Astrocyte (in vitro differentiated cells and primary cell): ENCODE results near the gene SPAG9. TPM values are rescaled to one million over a fixed set of nuclear protein-coding genes. Genes with fewer than 3 reads are reported as not detected.

ENCODE experiments used
- DNase-seq: peaks from one replicate; pipeline ENCODE4 v3.0.0-alpha.2; 2010; ENCODE audit warnings: low read depth
- FAIRE-seq: peaks from 2 replicates; lab custom pipeline; 2011; peaks lifted over from hg19 to GRCh38; lab: Jason Lieb, UNC
- H2AFZ ChIP-seq: 2 replicates; pipeline ENCODE4 v1.6.0; 2012; ENCODE audit warnings: low read depth, low read length, inconsistent platforms
- H3K27ac ChIP-seq: 2 replicates; pipeline ENCODE4 v1.5.1; 2011; ENCODE audit warnings: low read depth, low read length, inconsistent platforms
- H3K27me3 ChIP-seq: 2 replicates; pipeline ENCODE4 v1.6.0; 2011; ENCODE audit warnings: low read length, inconsistent platforms; ENCODE audit not compliant: insufficient read depth
- H3K36me3 ChIP-seq: 2 replicates; pipeline ENCODE4 v1.5.1; 2011; ENCODE audit warnings: low read length, inconsistent platforms; ENCODE audit not compliant: insufficient read depth
- H3K4me1 ChIP-seq: 2 replicates; pipeline ENCODE4 v1.5.1; 2011; ENCODE audit warnings: low read length, inconsistent platforms; ENCODE audit not compliant: insufficient read depth
- H3K4me2 ChIP-seq: 2 replicates; pipeline ENCODE4 v1.6.0; 2012; ENCODE audit warnings: low read length, inconsistent platforms
- H3K4me3 ChIP-seq: 2 replicates; pipeline ENCODE4 v1.5.1; 2011; ENCODE audit warnings: low read depth, mild to moderate bottlenecking, low read length, inconsistent platforms; ENCODE audit not compliant: insufficient read depth
- H3K79me2 ChIP-seq: 2 replicates; pipeline ENCODE4 v1.6.0; 2012; ENCODE audit warnings: mild to moderate bottlenecking, low read length, inconsistent platforms; ENCODE audit not compliant: insufficient read depth
- H3K9ac ChIP-seq: 2 replicates; pipeline ENCODE4 v1.6.0; 2012; ENCODE audit warnings: mild to moderate bottlenecking, low read length, inconsistent platforms
- H3K9me3 ChIP-seq: 2 replicates; pipeline ENCODE4 v1.5.1; 2012; ENCODE audit warnings: low read depth, mild to moderate bottlenecking, low read length, inconsistent platforms; ENCODE audit not compliant: insufficient read depth
- H4K20me1 ChIP-seq: 2 replicates; pipeline ENCODE4 v1.6.0; 2012; ENCODE audit warnings: low read length, inconsistent platforms; ENCODE audit not compliant: insufficient read depth
- H3K27ac Mint-ChIP-seq: one replicate; pipeline ENCODE4 v1.8.0; 2021; ENCODE audit warnings: mild to moderate bottlenecking, mixed read lengths; ENCODE audit not compliant: unreplicated experiment
- H3K27me3 Mint-ChIP-seq: one replicate; pipeline ENCODE4 v1.8.0; 2021; ENCODE audit warnings: low read depth, mixed read lengths; ENCODE audit not compliant: unreplicated experiment
- H3K36me3 Mint-ChIP-seq: one replicate; pipeline ENCODE4 v1.8.0; 2021; ENCODE audit warnings: low read depth, mixed read lengths; ENCODE audit not compliant: unreplicated experiment
- H3K4me1 Mint-ChIP-seq: one replicate; pipeline ENCODE4 v1.8.0; 2021; ENCODE audit warnings: low read depth, mixed read lengths; ENCODE audit not compliant: unreplicated experiment
- H3K4me3 Mint-ChIP-seq: one replicate; pipeline ENCODE4 v1.8.0; 2021; ENCODE audit warnings: mild to moderate bottlenecking, moderate library complexity, mixed read lengths; ENCODE audit not compliant: unreplicated experiment
- H3K9me3 Mint-ChIP-seq: one replicate; pipeline ENCODE4 v1.8.0; 2021; ENCODE audit warnings: mild to moderate bottlenecking, mixed read lengths; ENCODE audit not compliant: unreplicated experiment
- EZH2 ChIP-seq: IDR thresholded peaks from 2 replicates; pipeline ENCODE4 v1.6.1; 2012; ENCODE audit warnings: mild to moderate bottlenecking, low read length, inconsistent platforms; ENCODE audit not compliant: insufficient read depth
- total RNA-seq: library from RNA; stranded (reverse); gene quantifications from 2 replicates; pipeline ENCODE4 v1.2.1, GENCODE V29; 2021
- TF ChIP-seq, protein P1 (sequence below): IDR thresholded peaks from 2 replicates; pipeline ENCODE4 v1.5.1; 2011; ENCODE audit warnings: low read depth, mild to moderate bottlenecking, inconsistent platforms, low read length, moderate library complexity; ENCODE audit not compliant: insufficient read depth

Gene SPAG9
- total RNA-seq, 1 donor from 2014 or later, result 102 TPM

DNA sequence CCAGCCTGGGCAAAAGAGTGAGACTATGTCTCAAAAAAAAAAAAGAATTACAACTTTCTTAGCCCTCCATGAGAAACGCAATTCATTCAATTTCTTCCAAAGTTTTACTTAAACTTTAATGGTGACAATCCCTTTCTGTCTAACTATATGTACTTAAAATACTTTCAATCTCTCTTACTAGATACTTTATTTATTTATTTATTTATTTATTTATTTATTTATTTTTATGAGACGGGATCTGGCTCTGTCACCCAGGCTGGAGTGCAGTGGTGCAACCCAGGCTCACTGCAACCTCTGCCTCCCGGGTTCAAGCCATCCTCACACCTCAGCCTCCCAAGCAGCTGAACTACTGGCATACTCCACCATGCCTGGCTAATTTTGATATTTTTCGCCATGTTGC, 108.1 kb downstream of the SPAG9 start:
- no peaks in the 10 kb centered on the region for H3K79me2 ChIP-seq
- FAIRE-seq, result no peak
- peaks cover under 1% of the 10 kb centered on the region for H3K36me3 ChIP-seq

GRCh38 chr17:51010173-51010675, 110.4 kb downstream of the SPAG9 start:
- Mint-ChIP-seq H3K4me3 (no peak overlapping the region), H3K27me3 (no peaks in the 10 kb centered on the region), H3K36me3 (peaks cover 1% of the 10 kb centered on the region), H3K4me1 (peaks cover 6% of the 10 kb centered on the region), H3K27ac (no peak overlapping the region), H3K9me3 (no peaks in the 10 kb centered on the region)
- H3K79me2 ChIP-seq, result no peaks in the 10 kb centered on the region
- peaks cover 6% of the 10 kb centered on the region for H3K4me1 ChIP-seq
- no peak overlapping the region for H3K27ac ChIP-seq
- H3K4me2 ChIP-seq, result no peak overlapping the region
- TF ChIP-seq, protein P1, sequence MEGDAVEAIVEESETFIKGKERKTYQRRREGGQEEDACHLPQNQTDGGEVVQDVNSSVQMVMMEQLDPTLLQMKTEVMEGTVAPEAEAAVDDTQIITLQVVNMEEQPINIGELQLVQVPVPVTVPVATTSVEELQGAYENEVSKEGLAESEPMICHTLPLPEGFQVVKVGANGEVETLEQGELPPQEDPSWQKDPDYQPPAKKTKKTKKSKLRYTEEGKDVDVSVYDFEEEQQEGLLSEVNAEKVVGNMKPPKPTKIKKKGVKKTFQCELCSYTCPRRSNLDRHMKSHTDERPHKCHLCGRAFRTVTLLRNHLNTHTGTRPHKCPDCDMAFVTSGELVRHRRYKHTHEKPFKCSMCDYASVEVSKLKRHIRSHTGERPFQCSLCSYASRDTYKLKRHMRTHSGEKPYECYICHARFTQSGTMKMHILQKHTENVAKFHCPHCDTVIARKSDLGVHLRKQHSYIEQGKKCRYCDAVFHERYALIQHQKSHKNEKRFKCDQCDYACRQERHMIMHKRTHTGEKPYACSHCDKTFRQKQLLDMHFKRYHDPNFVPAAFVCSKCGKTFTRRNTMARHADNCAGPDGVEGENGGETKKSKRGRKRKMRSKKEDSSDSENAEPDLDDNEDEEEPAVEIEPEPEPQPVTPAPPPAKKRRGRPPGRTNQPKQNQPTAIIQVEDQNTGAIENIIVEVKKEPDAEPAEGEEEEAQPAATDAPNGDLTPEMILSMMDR, result no peak
- TF ChIP-seq EZH2, result no peak
- no peaks in the 10 kb centered on the region for H4K20me1 ChIP-seq
- no peaks in the 10 kb centered on the region for H3K9me3 ChIP-seq
- no peak overlapping the region for H3K9ac ChIP-seq
- no peak overlapping the region for H3K4me3 ChIP-seq
- no peaks in the 10 kb centered on the region for H3K27me3 ChIP-seq
- H3K36me3 ChIP-seq, result peaks cover 8% of the 10 kb centered on the region
- no peak overlapping the region for H2AFZ ChIP-seq
- FAIRE-seq (no peak), DNase-seq (no peak)

More for the DNA sequence above, 108.1 kb downstream of the SPAG9 start:
- Mint-ChIP-seq H3K4me1 (peaks cover 9% of the 10 kb centered on the region), H3K36me3 (peaks cover 4% of the 10 kb centered on the region), H3K4me3 (no peak overlapping the region), H3K27me3 (no peaks in the 10 kb centered on the region), H3K27ac (no peak overlapping the region), H3K9me3 (no peaks in the 10 kb centered on the region)
- TF ChIP-seq EZH2, result no peak
- TF ChIP-seq, protein P1, result no peak
- H3K27me3 ChIP-seq, result no peaks in the 10 kb centered on the region
- H3K4me1 ChIP-seq, result no peaks in the 10 kb centered on the region
- H3K9ac ChIP-seq, result no peak overlapping the region
- H3K27ac ChIP-seq, result no peak overlapping the region
- no peaks in the 10 kb centered on the region for H3K9me3 ChIP-seq
- H4K20me1 ChIP-seq, result no peaks in the 10 kb centered on the region
- H3K4me2 ChIP-seq, result no peak overlapping the region
- no peak overlapping the region for H2AFZ ChIP-seq
- DNase-seq, result no peak
- H3K4me3 ChIP-seq, result no peak overlapping the region

DNA sequence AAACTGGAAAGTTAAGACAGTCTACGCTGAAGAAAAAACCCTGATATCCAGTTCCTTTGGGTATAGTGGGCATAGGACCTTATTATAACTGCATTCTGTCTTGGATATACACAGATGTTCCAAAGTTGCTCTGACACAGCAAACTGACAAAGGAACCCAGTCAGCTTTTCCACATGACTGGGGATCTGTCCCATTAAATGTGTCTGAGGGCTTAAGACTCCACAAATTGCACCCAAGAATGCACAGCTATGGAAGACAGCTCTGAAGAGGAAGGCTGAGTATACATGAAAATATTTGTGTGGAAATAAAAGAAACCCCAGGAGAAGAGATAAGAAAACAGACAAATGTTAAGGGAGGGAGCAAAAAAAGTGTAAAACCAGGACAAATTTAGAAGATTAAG, 114.1 kb downstream of the SPAG9 start:
- peak; percentile 86 for DNase-seq
- peaks cover 6% of the 10 kb centered on the region for H3K4me1 ChIP-seq
- no peak overlapping the region for H3K4me3 ChIP-seq
- FAIRE-seq, result no peak
- no peaks in the 10 kb centered on the region for H3K27me3 ChIP-seq
- H3K27me3 Mint-ChIP-seq, result no peaks in the 10 kb centered on the region
- peak overlapping the region; percentile 60 for H3K27ac Mint-ChIP-seq
- no peak overlapping the region for H3K9ac ChIP-seq
- H4K20me1 ChIP-seq, result no peaks in the 10 kb centered on the region
- no peak overlapping the region for H3K4me3 Mint-ChIP-seq
- no peaks in the 10 kb centered on the region for H3K9me3 Mint-ChIP-seq
- no peak for TF ChIP-seq EZH2
- TF ChIP-seq, protein P1, result no peak
- no peaks in the 10 kb centered on the region for H3K79me2 ChIP-seq
- peaks cover 6% of the 10 kb centered on the region for H3K4me1 Mint-ChIP-seq
- no peak overlapping the region for H2AFZ ChIP-seq
- peak overlapping the region; percentile 8 for H3K4me2 ChIP-seq
- peaks cover 21% of the 10 kb centered on the region for H3K36me3 ChIP-seq
- no peak overlapping the region for H3K27ac ChIP-seq
- H3K36me3 Mint-ChIP-seq, result peaks cover 1% of the 10 kb centered on the region
- H3K9me3 ChIP-seq, result no peaks in the 10 kb centered on the region
